Activated CD4-positive, alpha-beta T cell treated with anti-CD3 and anti-CD28 coated beads for 36 hours (primary cell): ENCODE results near the gene ZNF587B. TPM values are rescaled to one million over a fixed set of nuclear protein-coding genes. Genes with fewer than 3 reads are reported as not detected.
"Not testable (repeated sequence)": the region's sequence is repeated elsewhere in the genome, so short reads cannot be mapped to it uniquely, and the experiment has no call there.

ENCODE experiments used
- ATAC-seq: fragments of 200-7000 bp; cut with Tn5 transposase; one replicate; pipeline ENCODE4 v1.10.0; 2021; ENCODE audit warnings: mild to moderate bottlenecking, moderate library complexity
- CTCF ChIA-PET: fragments of 350-600 bp; sonication (Branson Sonifier 250); formaldehyde crosslinking; loops from one replicate; lab custom pipeline; 2021; ENCODE audit warnings: antibody characterized with exemption; lab: Charles Lee
- POLR2A ChIA-PET: fragments of 350-600 bp; sonication (Branson Sonifier 250); formaldehyde crosslinking; loops from one replicate; lab custom pipeline; 2021; ENCODE audit warnings: antibody characterized with exemption, inconsistent platforms; lab: Charles Lee
- DNase-seq: peaks from one replicate; pipeline ENCODE4 v3.0.0-alpha.2; 2020
- H3K27ac Mint-ChIP-seq: one replicate; pipeline ENCODE4 v1.8.0; 2021; ENCODE audit warnings: mixed read lengths
- H3K27me3 Mint-ChIP-seq: one replicate; pipeline ENCODE4 v1.8.0; 2021; ENCODE audit warnings: mixed read lengths
- H3K36me3 Mint-ChIP-seq: one replicate; pipeline ENCODE4 v1.8.0; 2021; ENCODE audit warnings: low read depth, mixed read lengths
- H3K4me1 Mint-ChIP-seq: one replicate; pipeline ENCODE4 v1.8.0; 2021; ENCODE audit warnings: mixed read lengths
- H3K4me3 Mint-ChIP-seq: one replicate; pipeline ENCODE4 v1.8.0; 2021; ENCODE audit warnings: mild to moderate bottlenecking, moderate library complexity, mixed read lengths
- H3K9me3 Mint-ChIP-seq: one replicate; pipeline ENCODE4 v1.8.0; 2021; ENCODE audit warnings: low read depth, mixed read lengths
- intact Hi-C, 2 experiments: fragments of 100-400 bp; cut with DNase I in 1 of 2; cut with micrococcal nuclease in 1 of 2; formaldehyde crosslinking; loops; one replicate each; pipeline versions ENCODE4 v1.14.2 to v1.15.1; 2022 to 2024; cut with DNase I, micrococcal nuclease
- total RNA-seq, 2 experiments: library from RNA; stranded (reverse); gene quantifications; one replicate each; pipeline ENCODE4 v1.2.3, GENCODE V29; 2021

The ZNF587B gene
- total RNA-seq, 2 experiments from 2014 or later: 16.8 to 18.2 TPM

- POLR2A ChIA-PET, H3K27me3 Mint-ChIP-seq, ATAC-seq, H3K27ac Mint-ChIP-seq, H3K9me3 Mint-ChIP-seq, DNase-seq, H3K4me3 Mint-ChIP-seq: not testable (repeated sequence)
- intact Hi-C loops: loop anchor here in 1 of 2 experiments (1.0 kb wide), 1 partner anchor 56 kb away; no protein-coding TSS in a partner anchor
- CTCF ChIA-PET: interaction anchor here (0.7 kb wide), 1 partner anchor 440 kb away, joined by 3 read pairs; no protein-coding TSS in a partner anchor
- peaks cover 22% of the 10 kb centered on the region for H3K4me1 Mint-ChIP-seq
- H3K36me3 Mint-ChIP-seq: peaks cover 48% of the 10 kb centered on the region
These were observed 17.1 kb downstream of the ZNF587B start for GRCh38 chr19:57847164-57847563.

GRCh38 chr19:57849162-57849665, 19.1 kb downstream of the ZNF587B start:
- H3K9me3 Mint-ChIP-seq, DNase-seq, CTCF ChIA-PET, H3K27me3 Mint-ChIP-seq: not testable (repeated sequence)
- peak overlapping the region; percentile 95 for H3K4me3 Mint-ChIP-seq
- H3K36me3 Mint-ChIP-seq: peaks cover 49% of the 10 kb centered on the region
- intact Hi-C loops: loop anchor here (1.0 kb wide), 4 partner anchors 35 to 414 kb away; partner anchors contain the start of genes ZNF552 (in 2 of the 2), ZNF274 (in 1 of the 2), ZNF749 (in 1 of the 2) and ZNF776 (in 1 of the 2)
- POLR2A ChIA-PET: interaction anchor here (0.6 to 1.2 kb wide), 3 partner anchors 49 to 140 kb away, joined by 3 read pairs; partner anchors contain the start of gene ZNF154
- peaks cover 23% of the 10 kb centered on the region for H3K4me1 Mint-ChIP-seq
- H3K27ac Mint-ChIP-seq: peak overlapping the region; percentile 97
- peak; percentile 33 for ATAC-seq

DNA sequence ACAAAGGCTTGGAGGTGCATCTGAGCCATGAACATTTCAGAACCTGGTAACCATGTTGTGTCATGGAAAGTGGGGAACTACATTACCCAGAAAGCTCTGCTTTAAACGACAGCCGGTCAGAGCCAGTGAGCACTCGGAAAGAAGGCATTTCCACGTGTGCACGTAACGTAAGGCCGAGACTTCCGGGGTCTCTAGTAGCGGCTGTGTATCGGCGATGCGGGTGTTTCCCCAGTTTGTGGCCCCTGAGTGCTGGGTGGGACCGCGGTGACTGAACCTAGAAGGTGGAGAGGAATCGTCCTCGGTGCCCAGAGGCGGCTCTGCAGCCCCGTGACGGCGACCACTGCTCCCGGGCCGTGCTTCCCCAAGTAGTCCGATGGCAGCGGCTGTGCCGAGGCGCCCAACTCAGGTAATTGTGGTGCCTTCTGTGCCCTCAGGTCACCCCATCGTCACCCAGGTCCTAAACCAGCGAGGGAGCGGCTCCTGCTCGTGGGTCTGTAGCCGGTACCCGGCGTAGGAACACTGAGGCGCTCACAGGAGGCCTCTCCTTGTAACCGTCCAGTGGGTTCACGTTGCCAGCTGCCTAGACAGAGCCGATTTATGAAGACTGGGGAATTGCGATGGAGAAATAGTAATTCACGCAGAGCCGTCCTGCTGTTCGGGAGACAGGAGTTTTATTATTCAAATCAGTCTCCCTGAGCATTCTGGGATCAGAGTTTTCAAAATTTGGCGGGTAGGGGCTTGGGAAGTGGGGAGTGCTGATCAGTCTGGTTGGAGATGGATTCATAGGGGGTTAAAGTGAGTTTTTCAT, 19.8 kb downstream of the ZNF587B start, which contains the start of gene ZNF587:
TSS of gene ZNF587 (plus strand) at position 194 of the 808 bp plus-strand sequence. CDS start at position 374, 180 bp downstream.
- peak within 1 kb of the TSS; percentile 97 for H3K27ac Mint-ChIP-seq
- peaks cover 23% of the 10 kb centered on the region for H3K4me1 Mint-ChIP-seq
- intact Hi-C loops: loop anchor here (1.0 to 5.0 kb wide), 7 partner anchors 36 to 415 kb away; partner anchors contain the start of genes ZNF552 (in 2 of the 2), ZNF274 (in 1 of the 2), ZNF417 (in 1 of the 2) and ZNF749 (in 1 of the 2)
- peaks cover 48% of the 10 kb centered on the region for H3K36me3 Mint-ChIP-seq
- POLR2A ChIA-PET: interaction anchor here (0.6 to 1.2 kb wide), 3 partner anchors 50 to 141 kb away, joined by 3 read pairs; partner anchors contain the start of gene ZNF154
- peak; percentile 98 for ATAC-seq
- H3K9me3 Mint-ChIP-seq, H3K27me3 Mint-ChIP-seq, CTCF ChIA-PET: not testable (repeated sequence)
- peak within 1 kb of the TSS; percentile 95 for H3K4me3 Mint-ChIP-seq
- peak; percentile 87 for DNase-seq

DNA sequence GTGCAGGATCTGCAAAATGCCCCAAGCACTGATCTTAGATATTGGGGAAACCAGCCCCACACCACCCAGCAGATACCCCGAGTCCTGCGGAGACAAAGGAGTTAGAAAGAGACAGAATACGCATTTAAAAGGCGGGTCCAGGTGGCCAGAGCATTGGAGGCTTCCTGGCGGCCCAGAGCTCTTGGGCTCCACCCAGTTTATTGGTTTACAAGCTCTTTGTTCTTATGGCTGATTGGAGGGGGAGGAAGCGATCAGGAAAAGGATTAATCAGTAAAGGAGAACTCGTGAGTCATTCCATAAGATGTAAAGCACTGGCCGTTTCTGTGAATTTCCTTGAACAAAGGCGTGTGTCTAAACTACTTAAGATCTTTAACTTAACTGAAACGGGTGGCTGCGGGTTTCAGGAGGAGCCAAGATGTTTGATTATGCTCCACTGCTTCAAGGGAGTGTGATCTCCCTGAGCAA, 20.5 kb downstream of the ZNF587B start:
- Mint-ChIP-seq H3K4me1 (peaks cover 23% of the 10 kb centered on the region), H3K9me3 (peaks cover 7% of the 10 kb centered on the region), H3K27me3 (no peaks in the 10 kb centered on the region), H3K36me3 (peaks cover 48% of the 10 kb centered on the region), H3K4me3 (peak overlapping the region; percentile 95), H3K27ac (peak overlapping the region; percentile 97)
- CTCF ChIA-PET: no interaction called here
- DNase-seq (peak; percentile 33), ATAC-seq (no peak)
- intact Hi-C loops: loop anchor here (1.0 to 5.0 kb wide), 3 partner anchors 37 to 305 kb away; partner anchors contain the start of genes ZNF417 (in 1 of the 2) and ZNF814 (in 1 of the 2)
- POLR2A ChIA-PET: no interaction called here

GRCh38 chr19:57851812-57852603, 21.9 kb downstream of the ZNF587B start:
- peaks cover 21% of the 10 kb centered on the region for H3K4me1 Mint-ChIP-seq
- ATAC-seq, DNase-seq, H3K27ac Mint-ChIP-seq, H3K27me3 Mint-ChIP-seq, H3K9me3 Mint-ChIP-seq: not testable (repeated sequence)
- ChIA-PET POLR2A (interaction anchor here (0.6 to 0.7 kb wide), 2 partner anchors 252 to 405 kb away, joined by 3 read pairs; no protein-coding TSS in a partner anchor), CTCF (interaction anchor here (0.6 kb wide), 1 partner anchor 15 kb away, joined by 3 read pairs; no protein-coding TSS in a partner anchor)
- H3K4me3 Mint-ChIP-seq: peak overlapping the region; percentile 22
- H3K36me3 Mint-ChIP-seq: peaks cover 59% of the 10 kb centered on the region
- intact Hi-C loops: loop anchor here (2.0 to 5.0 kb wide), 2 partner anchors 35 to 65 kb away; partner anchors contain the start of genes ZNF417 (in 1 of the 2) and ZNF814 (in 1 of the 2)

- peaks cover 74% of the 10 kb centered on the region for H3K36me3 Mint-ChIP-seq
- H3K27ac Mint-ChIP-seq, CTCF ChIA-PET, H3K4me3 Mint-ChIP-seq, H3K27me3 Mint-ChIP-seq, H3K9me3 Mint-ChIP-seq, ATAC-seq, POLR2A ChIA-PET, DNase-seq: not testable (repeated sequence)
- H3K4me1 Mint-ChIP-seq: peaks cover 21% of the 10 kb centered on the region
- intact Hi-C loops: loop anchor here in 1 of 2 experiments (5.0 kb wide), 1 partner anchor 33 kb away; the partner anchor contains the start of gene ZNF814
These were observed 24.0 kb downstream of the ZNF587B start for GRCh38 chr19:57854117-57854516.

DNA sequence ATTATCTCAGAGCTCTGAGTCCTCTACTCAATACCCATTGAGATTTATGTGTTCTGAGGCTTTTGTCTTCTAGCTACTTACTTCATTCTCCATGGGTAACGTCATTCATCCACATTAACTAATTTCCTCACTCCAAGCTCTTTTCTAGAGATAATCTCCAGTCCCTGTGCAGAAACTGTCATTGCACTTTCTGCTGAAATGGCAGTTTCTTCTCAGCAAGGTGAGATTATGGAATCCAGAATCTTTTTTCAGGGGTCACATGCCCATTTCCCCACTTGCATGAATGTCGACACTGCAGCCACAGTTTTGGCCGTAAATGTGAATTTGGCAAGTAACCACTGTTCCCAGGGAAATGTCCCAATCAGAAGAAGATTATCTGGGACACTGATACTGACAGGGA, 32.3 kb downstream of the ZNF587B start:
- CTCF ChIA-PET, H3K27ac Mint-ChIP-seq, H3K27me3 Mint-ChIP-seq, intact Hi-C loops, DNase-seq, POLR2A ChIA-PET, ATAC-seq, H3K4me3 Mint-ChIP-seq, H3K4me1 Mint-ChIP-seq: not testable (repeated sequence)
- Mint-ChIP-seq H3K9me3 (peaks cover 30% of the 10 kb centered on the region), H3K36me3 (peaks cover 87% of the 10 kb centered on the region)

DNA sequence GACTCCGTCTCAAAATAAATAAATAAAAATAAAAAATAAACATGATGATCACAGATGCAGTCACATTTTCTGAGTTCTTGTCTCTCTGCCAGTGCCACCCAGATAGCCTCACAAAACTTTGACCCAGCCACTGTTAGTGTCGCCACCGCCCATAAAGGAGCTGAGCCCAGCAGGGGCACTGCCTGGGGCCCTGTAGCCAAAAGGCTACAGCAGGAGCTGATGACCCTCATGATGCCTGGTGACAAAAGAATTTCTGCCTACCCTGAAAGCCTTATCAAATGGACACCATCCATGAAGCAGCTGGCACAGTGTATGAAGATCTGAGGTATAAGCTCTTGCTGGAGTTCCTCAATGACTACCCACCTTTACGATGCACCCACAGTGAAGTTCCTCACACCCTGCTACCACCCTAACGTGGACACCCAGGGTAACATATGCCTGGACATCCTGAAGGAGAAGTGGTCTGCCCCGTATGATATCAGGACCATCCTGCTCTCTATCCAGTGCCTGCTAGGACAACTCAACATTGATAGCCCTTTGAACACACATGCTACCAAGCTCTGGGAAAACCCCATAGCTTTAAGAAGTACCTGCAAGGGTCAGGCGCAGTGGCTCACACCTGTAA, 37.9 kb downstream of the ZNF587B start:
- no peaks in the 10 kb centered on the region for H3K27me3 Mint-ChIP-seq
- POLR2A ChIA-PET: no interaction called here
- H3K4me3 Mint-ChIP-seq: no peak overlapping the region

DNA sequence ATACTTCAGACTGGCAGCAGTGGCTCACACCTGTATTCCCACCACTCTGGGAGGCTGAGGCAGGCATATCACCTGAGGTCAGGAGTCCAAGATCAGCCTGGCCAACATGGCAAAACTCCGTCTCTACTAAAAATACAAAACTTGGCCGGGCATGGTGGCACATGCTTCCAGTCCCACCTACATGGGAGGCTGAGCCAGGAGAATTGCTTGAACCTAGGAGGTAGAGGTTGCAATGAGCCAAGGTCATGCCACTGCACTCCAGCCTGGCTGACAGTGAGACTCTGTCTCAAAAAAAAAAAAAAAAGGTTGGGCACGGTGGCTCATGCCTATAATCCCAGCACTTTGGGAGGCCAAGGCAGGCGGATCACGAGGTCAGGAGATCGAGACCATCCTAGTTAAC, 39.6 kb downstream of the ZNF587B start:
- DNase-seq, CTCF ChIA-PET, H3K4me1 Mint-ChIP-seq, POLR2A ChIA-PET, H3K4me3 Mint-ChIP-seq, intact Hi-C loops, ATAC-seq, H3K27ac Mint-ChIP-seq, H3K27me3 Mint-ChIP-seq: not testable (repeated sequence)
- Mint-ChIP-seq H3K36me3 (peaks cover 83% of the 10 kb centered on the region), H3K9me3 (peaks cover 53% of the 10 kb centered on the region)

More for the DNA sequence above, 37.9 kb downstream of the ZNF587B start:
- Mint-ChIP-seq H3K4me1 (no peaks in the 10 kb centered on the region), H3K36me3 (peaks cover 82% of the 10 kb centered on the region), H3K9me3 (peaks cover 44% of the 10 kb centered on the region), H3K27ac (no peak overlapping the region)
- intact Hi-C loops: no loop called here
- no peak for ATAC-seq
- CTCF ChIA-PET: no interaction called here
- no peak for DNase-seq

DNA sequence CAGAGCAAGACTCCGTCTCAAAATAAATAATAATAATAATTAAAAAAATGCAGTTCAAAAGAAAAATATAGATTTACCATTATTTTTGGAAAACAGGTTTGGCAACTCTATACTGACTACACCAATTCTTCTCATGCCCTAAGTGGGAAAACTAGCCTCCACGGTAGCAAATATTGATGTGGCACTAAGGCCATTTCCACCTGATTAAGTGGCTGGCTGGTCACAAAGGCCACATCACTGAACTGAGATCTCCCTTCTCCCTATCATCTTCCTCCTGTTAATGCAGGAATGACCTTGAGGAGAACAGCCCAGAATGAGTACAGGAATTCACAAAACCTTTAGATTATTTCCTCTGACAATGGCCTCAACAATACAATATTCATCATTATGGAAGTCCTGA, 40.1 kb downstream of the ZNF587B start:
- Mint-ChIP-seq H3K9me3 (peaks cover 52% of the 10 kb centered on the region), H3K4me3 (no peak overlapping the region), H3K27me3 (no peaks in the 10 kb centered on the region), H3K4me1 (no peaks in the 10 kb centered on the region), H3K36me3 (peaks cover 82% of the 10 kb centered on the region), H3K27ac (no peak overlapping the region)
- DNase-seq: no peak
- ChIA-PET POLR2A (no interaction called here), CTCF (no interaction called here)
- intact Hi-C loops: no loop called here
- no peak for ATAC-seq
